Breast epithelium (tissue), 4 donors: ENCODE results near the gene ANGPTL2. TPM values are rescaled to one million over a fixed set of nuclear protein-coding genes. Genes with fewer than 3 reads are reported as not detected.

Experiments used
- DNase-seq, 2 donors: peaks; one replicate each; pipeline ENCODE4 v3.0.0-alpha.2; 2019; ENCODE audit warnings: low spot score in 2 of 2
- H3K27ac ChIP-seq, 2 donors: fragments of 200-600 bp; sonication (generic) in 1 of 2; one replicate each; pipeline ENCODE4 v1.5.1; 2016 to 2019; ENCODE audit warnings: mild to moderate bottlenecking in 1 of 2
- H3K27me3 ChIP-seq, 2 donors: fragments of 200-600 bp; sonication (generic) in 1 of 2; one replicate each; pipeline versions ENCODE4 v1.5.1 to v1.6.0; 2017 to 2019; ENCODE audit warnings: control low read depth in 1 of 2, mild to moderate bottlenecking in 1 of 2
- H3K36me3 ChIP-seq: fragments of 200-600 bp; one replicate; pipeline ENCODE4 v1.5.1; 2019
- H3K4me1 ChIP-seq, 2 donors: fragments of 200-600 bp; sonication (generic); one replicate each; pipeline ENCODE4 v1.5.1; 2016 to 2019; ENCODE audit warnings: control low read depth in 1 of 2
- H3K4me3 ChIP-seq, 3 donors: fragments of 200-600 bp; sonication (generic); 1 replicate in 2 of 3; 2 replicates in 1 of 3; pipeline ENCODE4 v1.5.1; 2016 to 2019; ENCODE audit warnings: mild to moderate bottlenecking in 3 of 3, moderate library complexity in 2 of 3
- H3K9me3 ChIP-seq, 2 donors: fragments of 200-600 bp; sonication (generic) in 1 of 2; one replicate each; pipeline ENCODE4 v1.5.1; 2016 to 2019; ENCODE audit warnings: control low read depth in 1 of 2
- POLR2A ChIP-seq: fragments of 450-650 bp; IDR thresholded peaks from one replicate; pipeline ENCODE4 v1.6.1; 2016; ENCODE audit warnings: antibody characterized with exemption, mild to moderate bottlenecking, moderate library complexity
- POLR2AphosphoS5 ChIP-seq, 3 donors: sonication (generic); formaldehyde crosslinking; IDR thresholded peaks; one replicate each; pipeline ENCODE4 v1.6.1; 2017; ENCODE audit warnings: antibody characterized with exemption in 3 of 3
- intact Hi-C: fragments of 100-400 bp; cut with DNase I; formaldehyde crosslinking; loops from one replicate; pipeline ENCODE4 v1.15.1; 2023; ENCODE audit warnings: low total_unique reads
- total RNA-seq, 3 donors: library from RNA; depleted of rRNA; stranded (reverse); fragments of >200 nt; gene quantifications; one replicate each; pipeline ENCODE4 v1.1.0, GENCODE V29; 2016
- TF ChIP-seq, protein P1 (sequence below), 3 donors: fragments of 450-650 bp; IDR thresholded peaks; one replicate each; pipeline ENCODE4 v1.5.1; 2016 to 2017; ENCODE audit warnings: antibody characterized with exemption in 3 of 3, mild to moderate bottlenecking in 3 of 3, moderate library complexity in 3 of 3

The ANGPTL2 gene
- total RNA-seq, 3 donors from 2014 or later = 30.9 to 61.8 (median 51.8) TPM

DNA sequence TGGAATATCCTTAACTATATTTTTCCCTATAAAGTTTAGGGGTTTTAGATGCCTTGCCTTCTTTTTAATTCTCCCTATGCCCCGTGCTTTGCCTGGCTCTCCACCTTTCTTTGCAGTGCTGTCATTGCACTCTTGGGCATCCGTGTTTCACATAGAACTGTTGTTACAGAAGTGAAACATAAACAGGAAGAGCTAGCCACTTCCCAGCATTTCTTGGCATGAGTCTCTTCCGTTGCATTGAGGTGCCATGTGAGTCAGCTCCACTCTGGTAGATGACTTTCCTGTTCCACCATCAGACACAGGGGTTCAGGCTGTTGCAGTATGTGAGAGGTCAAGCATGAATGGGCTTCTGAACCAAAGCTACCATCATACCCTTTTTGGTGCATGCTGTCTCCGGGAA is 73.4 kb downstream of the ANGPTL2 start:
- Histone ChIP-seq H3K27me3 (no peaks in the 10 kb centered on the region), H3K4me1 (no peaks in the 10 kb centered on the region), H3K4me3 (no peak overlapping the region), H3K9me3 (no peaks in the 10 kb centered on the region), H3K27ac (peak overlapping the region; percentile 8 to 78), H3K36me3 (no peaks in the 10 kb centered on the region)
- TF ChIP-seq POLR2AphosphoS5 (IDR thresholded peaks at IDR 0.05) (peak; percentile 48 to 63 (median 63)), POLR2A (no peak)
- TF ChIP-seq, protein P1, sequence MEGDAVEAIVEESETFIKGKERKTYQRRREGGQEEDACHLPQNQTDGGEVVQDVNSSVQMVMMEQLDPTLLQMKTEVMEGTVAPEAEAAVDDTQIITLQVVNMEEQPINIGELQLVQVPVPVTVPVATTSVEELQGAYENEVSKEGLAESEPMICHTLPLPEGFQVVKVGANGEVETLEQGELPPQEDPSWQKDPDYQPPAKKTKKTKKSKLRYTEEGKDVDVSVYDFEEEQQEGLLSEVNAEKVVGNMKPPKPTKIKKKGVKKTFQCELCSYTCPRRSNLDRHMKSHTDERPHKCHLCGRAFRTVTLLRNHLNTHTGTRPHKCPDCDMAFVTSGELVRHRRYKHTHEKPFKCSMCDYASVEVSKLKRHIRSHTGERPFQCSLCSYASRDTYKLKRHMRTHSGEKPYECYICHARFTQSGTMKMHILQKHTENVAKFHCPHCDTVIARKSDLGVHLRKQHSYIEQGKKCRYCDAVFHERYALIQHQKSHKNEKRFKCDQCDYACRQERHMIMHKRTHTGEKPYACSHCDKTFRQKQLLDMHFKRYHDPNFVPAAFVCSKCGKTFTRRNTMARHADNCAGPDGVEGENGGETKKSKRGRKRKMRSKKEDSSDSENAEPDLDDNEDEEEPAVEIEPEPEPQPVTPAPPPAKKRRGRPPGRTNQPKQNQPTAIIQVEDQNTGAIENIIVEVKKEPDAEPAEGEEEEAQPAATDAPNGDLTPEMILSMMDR (IDR thresholded peaks at IDR 0.05) = peak in 1 of 3 donors; percentile 23
- intact Hi-C loops = no loop called here
- DNase-seq = peak in 1 of 2 donors; percentile 43

- H3K27me3 ChIP-seq = no peaks in the 10 kb centered on the region
- no peaks in the 10 kb centered on the region for H3K9me3 ChIP-seq
- no peaks in the 10 kb centered on the region for H3K36me3 ChIP-seq
- no peak overlapping the region for H3K4me3 ChIP-seq
- no peak for DNase-seq
- no peaks in the 10 kb centered on the region for H3K4me1 ChIP-seq
- TF ChIP-seq POLR2A (no peak), POLR2AphosphoS5 (IDR thresholded peaks at IDR 0.05) (no peak)
- TF ChIP-seq, protein P1 (IDR thresholded peaks at IDR 0.05) = no peak
- intact Hi-C loops = no loop called here
- peak overlapping the region in 1 of 2 donors; percentile 27 for H3K27ac ChIP-seq
Observed at GRCh38 chr9:127047971-127048370, 74.5 kb downstream of the ANGPTL2 start.

DNA sequence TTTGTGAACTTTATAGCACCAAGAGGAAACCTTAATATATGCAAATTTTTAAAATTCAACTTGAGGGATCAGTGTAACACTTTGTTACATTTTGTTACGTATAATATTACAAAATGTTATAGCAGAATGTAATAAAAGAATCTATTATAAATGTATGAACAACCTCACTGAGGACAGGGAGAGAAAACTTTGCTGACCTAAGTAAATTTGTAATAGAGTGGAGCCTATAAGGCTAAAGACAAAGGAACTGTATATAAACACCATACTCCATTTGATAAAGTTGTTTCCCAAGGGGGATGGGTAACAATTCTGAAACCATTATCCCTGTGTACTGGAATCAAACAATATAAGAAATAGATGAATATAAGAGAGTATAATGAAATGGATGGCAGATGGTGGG is 77.3 kb downstream of the ANGPTL2 start:
- no peaks in the 10 kb centered on the region for H3K4me1 ChIP-seq
- no peak overlapping the region for H3K4me3 ChIP-seq
- no peak overlapping the region for H3K27ac ChIP-seq
- intact Hi-C loops = no loop called here
- H3K27me3 ChIP-seq = no peaks in the 10 kb centered on the region
- TF ChIP-seq, protein P1 (IDR thresholded peaks at IDR 0.05) = no peak
- TF ChIP-seq POLR2AphosphoS5 (IDR thresholded peaks at IDR 0.05) (no peak), POLR2A (no peak)
- DNase-seq = no peak
- no peaks in the 10 kb centered on the region for H3K9me3 ChIP-seq
- H3K36me3 ChIP-seq = no peaks in the 10 kb centered on the region

DNA sequence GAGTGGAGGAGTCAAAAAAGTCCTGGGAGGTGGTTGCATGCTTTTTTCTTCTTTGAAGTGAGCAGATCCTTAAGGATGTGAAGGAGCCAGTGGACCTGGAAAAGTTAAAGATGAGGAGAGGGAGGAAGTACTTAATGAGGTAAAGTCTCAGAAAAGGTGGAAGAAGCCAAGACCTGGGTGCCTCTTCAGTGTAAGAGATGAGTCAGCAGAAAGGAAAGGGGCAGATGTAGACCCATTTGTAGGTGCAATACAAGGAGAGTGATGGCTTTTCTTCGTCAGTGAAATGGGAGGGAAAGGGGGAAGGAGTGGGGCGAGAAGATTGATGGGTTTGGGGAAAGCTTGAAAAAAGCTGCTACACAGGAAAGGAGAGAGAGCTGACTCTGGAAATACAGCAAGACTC is 82.9 kb downstream of the ANGPTL2 start:
- TF ChIP-seq, protein P1 (IDR thresholded peaks at IDR 0.05) = no peak
- TF ChIP-seq POLR2A (no peak), POLR2AphosphoS5 (IDR thresholded peaks at IDR 0.05) (no peak)
- intact Hi-C loops = no loop called here
- H3K4me1 ChIP-seq = peaks cover 0 to 21% of the 10 kb centered on the region in 2 donors
- H3K4me3 ChIP-seq = no peak overlapping the region
- no peaks in the 10 kb centered on the region for H3K9me3 ChIP-seq
- H3K27me3 ChIP-seq = no peaks in the 10 kb centered on the region
- DNase-seq = no peak
- H3K36me3 ChIP-seq = no peaks in the 10 kb centered on the region
- H3K27ac ChIP-seq = no peak overlapping the region

- no peak for DNase-seq
- intact Hi-C loops = loop anchor here (1.0 kb wide), 1 partner anchor 16 kb away; no protein-coding TSS in a partner anchor
Observed at GRCh38 chr9:127038531-127038930, 83.9 kb downstream of the ANGPTL2 start.

More at GRCh38 chr9:127038531-127038930, 83.9 kb downstream of the ANGPTL2 start:
- Histone ChIP-seq H3K27me3 (no peaks in the 10 kb centered on the region), H3K27ac (no peak overlapping the region), H3K4me3 (no peak overlapping the region), H3K36me3 (no peaks in the 10 kb centered on the region), H3K9me3 (no peaks in the 10 kb centered on the region), H3K4me1 (peaks cover 0 to 21% of the 10 kb centered on the region in 2 donors)
- TF ChIP-seq POLR2AphosphoS5 (IDR thresholded peaks at IDR 0.05) = no peak
- TF ChIP-seq, protein P1 (IDR thresholded peaks at IDR 0.05) = no peak

Other genes starting within 250 kb of the ANGPTL2 start
- gene RALGPS1, start 207.9 kb downstream of the ANGPTL2 start, total RNA-seq = 10 to 100 TPM in 2 of 3 donors, 1 to 10 TPM in 1; 5.8 to 30.7 (median 15.1) TPM
- gene GARNL3, start 142.1 kb upstream of the ANGPTL2 start, total RNA-seq = 10 to 100 TPM; 13.4 to 44.8 (median 26.2) TPM